ENCODE results near the gene GM2A.
"Not testable (repeated sequence)": the region's sequence is repeated elsewhere in the genome, so short reads cannot be mapped to it uniquely, and the experiment has no call there.

GM2A gene

GRCh38 chr5:151230048-151230680 lies 22.8 kb upstream of the GM2A start:
- H3K4me3 ChIP-seq (ENCODE audit: low read length): no peak overlapping the region
- no peak overlapping the region for H3K9ac ChIP-seq (ENCODE audit: low read length)
- no peaks in the 10 kb centered on the region for H3K9me3 ChIP-seq (ENCODE audit: control insufficient read depth, low read length)
- no peaks in the 10 kb centered on the region for H3K27me3 ChIP-seq (replicated peaks; ENCODE audit: control insufficient read depth, insufficient read depth, low read length)
- no peak for DNase-seq (ENCODE audit: low read depth)
- peaks cover 24% of the 10 kb centered on the region for H3K4me1 ChIP-seq (ENCODE audit: control insufficient read depth, insufficient read depth, low read length)
- no peaks in the 10 kb centered on the region for H3K36me3 ChIP-seq (ENCODE audit: control insufficient read depth, insufficient read depth, low read length, severe bottlenecking)

GRCh38 chr5:151231359-151231758 lies 21.6 kb upstream of the GM2A start:
- no peak for DNase-seq (ENCODE audit: low read depth)
- H3K4me3 ChIP-seq (ENCODE audit: low read length): no peak overlapping the region
- H3K9ac ChIP-seq (ENCODE audit: low read length): no peak overlapping the region
- H3K4me1 ChIP-seq (ENCODE audit: control insufficient read depth, insufficient read depth, low read length): peaks cover 28% of the 10 kb centered on the region
- H3K27me3 ChIP-seq (replicated peaks; ENCODE audit: control insufficient read depth, insufficient read depth, low read length): no peaks in the 10 kb centered on the region
- no peaks in the 10 kb centered on the region for H3K9me3 ChIP-seq (ENCODE audit: control insufficient read depth, low read length)
- no peaks in the 10 kb centered on the region for H3K36me3 ChIP-seq (ENCODE audit: control insufficient read depth, insufficient read depth, low read length, severe bottlenecking)

GRCh38 chr5:151233616-151234085 lies 19.3 kb upstream of the GM2A start:
- Histone ChIP-seq H3K9ac (ENCODE audit: low read length) (no peak overlapping the region), H3K4me3 (ENCODE audit: low read length) (no peak overlapping the region), H3K9me3 (ENCODE audit: control insufficient read depth, low read length) (no peaks in the 10 kb centered on the region), H3K27me3 (replicated peaks; ENCODE audit: control insufficient read depth, insufficient read depth, low read length) (no peaks in the 10 kb centered on the region), H3K4me1 (ENCODE audit: control insufficient read depth, insufficient read depth, low read length) (peaks cover 31% of the 10 kb centered on the region), H3K36me3 (ENCODE audit: control insufficient read depth, insufficient read depth, low read length, severe bottlenecking) (no peaks in the 10 kb centered on the region)
- DNase-seq (ENCODE audit: low read depth): no peak

- Histone ChIP-seq H3K27me3 (replicated peaks; ENCODE audit: control insufficient read depth, insufficient read depth, low read length) (no peaks in the 10 kb centered on the region), H3K4me1 (ENCODE audit: control insufficient read depth, insufficient read depth, low read length) (peaks cover 33% of the 10 kb centered on the region), H3K9me3 (ENCODE audit: control insufficient read depth, low read length) (no peaks in the 10 kb centered on the region), H3K4me3 (ENCODE audit: low read length) (peak overlapping the region; percentile 42), H3K9ac (ENCODE audit: low read length) (peak overlapping the region; percentile 30), H3K36me3 (ENCODE audit: control insufficient read depth, insufficient read depth, low read length, severe bottlenecking) (no peaks in the 10 kb centered on the region)
- peak; percentile 82 for DNase-seq (ENCODE audit: low read depth)
Measured at GRCh38 chr5:151234476-151235238, 18.3 kb upstream of the GM2A start.

GRCh38 chr5:151235239-151235571 lies 17.8 kb upstream of the GM2A start:
- peaks cover 32% of the 10 kb centered on the region for H3K4me1 ChIP-seq (ENCODE audit: control insufficient read depth, insufficient read depth, low read length)
- DNase-seq (ENCODE audit: low read depth); H3K27me3 ChIP-seq (replicated peaks; ENCODE audit: control insufficient read depth, insufficient read depth, low read length); H3K36me3 ChIP-seq (ENCODE audit: control insufficient read depth, insufficient read depth, low read length, severe bottlenecking); H3K9me3 ChIP-seq (ENCODE audit: control insufficient read depth, low read length): not testable (repeated sequence)
- peak overlapping the region; percentile 30 for H3K9ac ChIP-seq (ENCODE audit: low read length)
- peak overlapping the region; percentile 22 for H3K4me3 ChIP-seq (ENCODE audit: low read length)

GRCh38 chr5:151236888-151237287 lies 16.1 kb upstream of the GM2A start:
- H3K4me3 ChIP-seq (ENCODE audit: low read length): no peak overlapping the region
- H3K9ac ChIP-seq (ENCODE audit: low read length): no peak overlapping the region
- H3K4me1 ChIP-seq (ENCODE audit: control insufficient read depth, insufficient read depth, low read length): peaks cover 23% of the 10 kb centered on the region
- no peak for DNase-seq (ENCODE audit: low read depth)
- no peaks in the 10 kb centered on the region for H3K36me3 ChIP-seq (ENCODE audit: control insufficient read depth, insufficient read depth, low read length, severe bottlenecking)
- no peaks in the 10 kb centered on the region for H3K9me3 ChIP-seq (ENCODE audit: control insufficient read depth, low read length)
- H3K27me3 ChIP-seq (replicated peaks; ENCODE audit: control insufficient read depth, insufficient read depth, low read length): peaks cover 2% of the 10 kb centered on the region

- H3K4me3 ChIP-seq (ENCODE audit: low read length): no peak overlapping the region
- no peaks in the 10 kb centered on the region for H3K36me3 ChIP-seq (ENCODE audit: control insufficient read depth, insufficient read depth, low read length, severe bottlenecking)
- no peak overlapping the region for H3K9ac ChIP-seq (ENCODE audit: low read length)
- peaks cover 2% of the 10 kb centered on the region for H3K27me3 ChIP-seq (replicated peaks; ENCODE audit: control insufficient read depth, insufficient read depth, low read length)
- no peaks in the 10 kb centered on the region for H3K9me3 ChIP-seq (ENCODE audit: control insufficient read depth, low read length)
- DNase-seq (ENCODE audit: low read depth): no peak
- H3K4me1 ChIP-seq (ENCODE audit: control insufficient read depth, insufficient read depth, low read length): peaks cover 23% of the 10 kb centered on the region
Measured at GRCh38 chr5:151237685-151238084, 15.3 kb upstream of the GM2A start.

- H3K27me3 ChIP-seq (replicated peaks; ENCODE audit: control insufficient read depth, insufficient read depth, low read length): peaks cover 2% of the 10 kb centered on the region
- H3K9ac ChIP-seq (ENCODE audit: low read length): no peak overlapping the region
- H3K36me3 ChIP-seq (ENCODE audit: control insufficient read depth, insufficient read depth, low read length, severe bottlenecking): no peaks in the 10 kb centered on the region
- H3K9me3 ChIP-seq (ENCODE audit: control insufficient read depth, low read length): no peaks in the 10 kb centered on the region
- H3K4me1 ChIP-seq (ENCODE audit: control insufficient read depth, insufficient read depth, low read length): peaks cover 23% of the 10 kb centered on the region
- no peak for DNase-seq (ENCODE audit: low read depth)
- H3K4me3 ChIP-seq (ENCODE audit: low read length): peak overlapping the region; percentile 52
Measured at GRCh38 chr5:151238303-151238741, 14.7 kb upstream of the GM2A start.

- peaks cover 20% of the 10 kb centered on the region for H3K4me1 ChIP-seq (ENCODE audit: control insufficient read depth, insufficient read depth, low read length)
- DNase-seq (ENCODE audit: low read depth): peak; percentile 76
Measured at GRCh38 chr5:151239237-151239861, 13.6 kb upstream of the GM2A start.

GRCh38 chr5:151240268-151240835 lies 12.6 kb upstream of the GM2A start:
- H3K27me3 ChIP-seq (replicated peaks; ENCODE audit: control insufficient read depth, insufficient read depth, low read length); H3K4me3 ChIP-seq (ENCODE audit: low read length); H3K9me3 ChIP-seq (ENCODE audit: control insufficient read depth, low read length); H3K36me3 ChIP-seq (ENCODE audit: control insufficient read depth, insufficient read depth, low read length, severe bottlenecking); DNase-seq (ENCODE audit: low read depth); H3K9ac ChIP-seq (ENCODE audit: low read length): not testable (repeated sequence)
- peaks cover 10% of the 10 kb centered on the region for H3K4me1 ChIP-seq (ENCODE audit: control insufficient read depth, insufficient read depth, low read length)

More at GRCh38 chr5:151239237-151239861, 13.6 kb upstream of the GM2A start:
- no peak overlapping the region for H3K9ac ChIP-seq (ENCODE audit: low read length)
- no peaks in the 10 kb centered on the region for H3K36me3 ChIP-seq (ENCODE audit: control insufficient read depth, insufficient read depth, low read length, severe bottlenecking)
- H3K4me3 ChIP-seq (ENCODE audit: low read length): peak overlapping the region; percentile 52
- H3K9me3 ChIP-seq (ENCODE audit: control insufficient read depth, low read length): no peaks in the 10 kb centered on the region
- H3K27me3 ChIP-seq (replicated peaks; ENCODE audit: control insufficient read depth, insufficient read depth, low read length): peaks cover 2% of the 10 kb centered on the region

Data from adipocyte (in vitro differentiated cells).